ENCODE results near the gene GPC6.

The GPC6 gene

DNA sequence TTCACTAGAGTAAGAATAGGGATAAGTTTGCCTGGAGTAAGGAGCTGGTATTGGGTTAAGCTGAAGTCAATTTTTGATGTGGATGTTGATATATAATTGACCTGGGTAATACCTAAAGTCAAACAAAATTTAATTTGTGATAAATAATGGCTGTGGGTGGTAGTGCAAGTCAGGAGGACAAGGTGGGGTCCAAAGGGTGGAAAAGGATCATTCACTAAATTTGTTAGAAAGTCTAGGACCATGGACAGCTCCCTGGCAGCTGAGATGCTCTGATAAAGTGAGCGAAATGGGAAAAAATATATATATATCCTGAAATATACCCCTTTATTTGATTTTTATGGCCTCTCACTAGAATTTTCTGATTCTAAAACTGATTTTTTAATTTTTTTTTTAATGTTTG is 463.5 kb downstream of the GPC6 start:
- no peak overlapping the region for H3K4me2 ChIP-seq (ENCODE audit: low read length)
- H3K79me2 ChIP-seq (ENCODE audit: low read length), result no peaks in the 10 kb centered on the region
- TF ChIP-seq EZH2phosphoT487 (IDR thresholded peaks at IDR 0.05; ENCODE audit: low read depth) (no peak), CTCF (IDR thresholded peaks at IDR 0.05; ENCODE audit: low read depth, low read length) (no peak)
- H3K9me3 ChIP-seq (ENCODE audit: insufficient read depth, low read length), result no peaks in the 10 kb centered on the region
- H3K4me3 ChIP-seq (ENCODE audit: low read length), result no peak overlapping the region
- no peak overlapping the region for H2AFZ ChIP-seq (ENCODE audit: low read depth, low read length)
- H3K27me3 ChIP-seq (ENCODE audit: low read depth, low read length), result no peaks in the 10 kb centered on the region
- H4K20me1 ChIP-seq (ENCODE audit: insufficient read depth, low read length), result no peaks in the 10 kb centered on the region
- H3K9ac ChIP-seq (ENCODE audit: low read length), result no peak overlapping the region
- no peaks in the 10 kb centered on the region for H3K36me3 ChIP-seq (replicated peaks; ENCODE audit: low read depth, low read length)
- H3K4me1 ChIP-seq (ENCODE audit: low read length), result no peaks in the 10 kb centered on the region
- no peak overlapping the region for H3K27ac ChIP-seq (ENCODE audit: low read length)

DNA sequence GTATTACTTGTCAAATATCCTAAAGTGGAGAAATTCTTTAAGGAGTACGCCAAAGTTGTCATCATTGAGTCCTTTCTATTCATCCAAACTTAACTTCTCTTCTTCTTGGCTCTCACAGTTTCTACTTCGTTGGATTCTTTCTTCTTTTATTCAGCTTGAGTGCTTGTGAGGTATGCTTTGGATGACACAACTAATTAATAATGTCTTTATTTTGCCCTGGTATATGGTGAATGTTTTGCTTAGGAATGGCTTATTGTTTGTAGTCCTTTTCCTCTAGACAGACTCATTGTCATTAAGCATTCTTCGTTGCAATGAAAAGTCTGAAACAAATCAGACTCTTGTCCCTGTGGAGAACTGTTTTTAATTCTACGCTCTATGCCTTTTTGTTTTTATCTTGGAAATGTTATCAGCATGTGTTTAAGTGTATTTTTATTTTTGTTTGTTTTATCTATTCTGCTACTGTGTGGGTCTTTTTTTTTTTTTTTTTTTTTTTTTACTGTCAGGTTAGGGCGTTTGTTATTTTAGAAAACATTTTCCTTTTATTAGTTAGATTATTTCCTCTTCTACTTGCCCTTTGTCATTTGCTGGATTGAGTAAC is 471.5 kb downstream of the GPC6 start:
- H3K27ac ChIP-seq (ENCODE audit: low read length), result no peak overlapping the region
- H3K4me3 ChIP-seq (ENCODE audit: low read length), result no peak overlapping the region
- H2AFZ ChIP-seq (ENCODE audit: low read depth, low read length), result no peak overlapping the region
- no peak overlapping the region for H3K4me2 ChIP-seq (ENCODE audit: low read length)
- no peaks in the 10 kb centered on the region for H4K20me1 ChIP-seq (ENCODE audit: insufficient read depth, low read length)
- no peaks in the 10 kb centered on the region for H3K9me3 ChIP-seq (ENCODE audit: insufficient read depth, low read length)
- no peaks in the 10 kb centered on the region for H3K36me3 ChIP-seq (replicated peaks; ENCODE audit: low read depth, low read length)
- TF ChIP-seq CTCF (IDR thresholded peaks at IDR 0.05; ENCODE audit: low read depth, low read length) (no peak), EZH2phosphoT487 (IDR thresholded peaks at IDR 0.05; ENCODE audit: low read depth) (no peak)
- no peaks in the 10 kb centered on the region for H3K79me2 ChIP-seq (ENCODE audit: low read length)
- no peaks in the 10 kb centered on the region for H3K27me3 ChIP-seq (ENCODE audit: low read depth, low read length)
- H3K9ac ChIP-seq (ENCODE audit: low read length), result no peak overlapping the region
- no peaks in the 10 kb centered on the region for H3K4me1 ChIP-seq (ENCODE audit: low read length)

- H3K36me3 ChIP-seq (replicated peaks; ENCODE audit: low read depth, low read length), result no peaks in the 10 kb centered on the region
- no peak overlapping the region for H3K9ac ChIP-seq (ENCODE audit: low read length)
- no peak overlapping the region for H3K27ac ChIP-seq (ENCODE audit: low read length)
- no peak overlapping the region for H3K4me2 ChIP-seq (ENCODE audit: low read length)
- TF ChIP-seq CTCF (IDR thresholded peaks at IDR 0.05; ENCODE audit: low read depth, low read length), result no peak
- no peak for TF ChIP-seq EZH2phosphoT487 (IDR thresholded peaks at IDR 0.05; ENCODE audit: low read depth)
- no peaks in the 10 kb centered on the region for H3K79me2 ChIP-seq (ENCODE audit: low read length)
- H4K20me1 ChIP-seq (ENCODE audit: insufficient read depth, low read length), result no peaks in the 10 kb centered on the region
- H3K4me3 ChIP-seq (ENCODE audit: low read length), result no peak overlapping the region
- H2AFZ ChIP-seq (ENCODE audit: low read depth, low read length), result no peak overlapping the region
- no peaks in the 10 kb centered on the region for H3K27me3 ChIP-seq (ENCODE audit: low read depth, low read length)
- H3K4me1 ChIP-seq (ENCODE audit: low read length), result no peaks in the 10 kb centered on the region
- no peaks in the 10 kb centered on the region for H3K9me3 ChIP-seq (ENCODE audit: insufficient read depth, low read length)
Observed at GRCh38 chr13:93700115-93700514, 473.5 kb downstream of the GPC6 start.

DNA sequence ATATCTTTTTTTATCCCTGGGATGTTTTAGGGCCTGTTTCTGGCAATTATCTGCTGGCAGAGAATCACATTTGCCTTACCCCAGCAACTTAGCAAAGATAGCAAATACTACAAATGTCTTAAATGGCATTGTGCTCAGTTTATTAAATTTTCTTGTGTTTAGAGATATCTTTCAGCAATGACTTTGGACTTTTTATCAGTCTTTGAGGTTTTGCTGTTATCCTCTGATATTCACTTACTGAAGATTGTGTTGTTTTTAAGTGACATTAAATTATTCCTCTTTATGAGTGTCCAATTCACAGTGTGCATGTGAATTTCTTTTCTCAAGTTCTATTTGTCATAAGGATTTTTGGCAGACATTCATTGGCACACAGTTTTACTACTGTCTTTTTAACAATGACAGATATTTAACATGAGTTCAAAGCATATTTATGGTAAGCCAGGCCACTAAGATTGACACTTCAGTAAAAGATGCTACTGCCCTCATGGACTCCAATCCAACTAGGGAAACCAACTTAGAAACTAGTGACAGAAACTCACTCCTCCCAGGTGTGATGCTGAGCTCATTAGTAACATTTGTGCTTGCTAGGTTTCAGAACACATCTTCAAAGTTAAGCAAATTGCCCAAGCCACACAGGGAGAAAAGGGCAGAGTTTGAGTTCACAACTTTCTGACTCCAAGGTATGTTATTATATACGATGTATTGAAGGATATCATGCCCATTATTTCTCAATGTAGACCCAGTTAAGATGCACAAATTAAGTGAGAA is 481.9 kb downstream of the GPC6 start:
- no peaks in the 10 kb centered on the region for H3K79me2 ChIP-seq (ENCODE audit: low read length)
- no peaks in the 10 kb centered on the region for H3K36me3 ChIP-seq (replicated peaks; ENCODE audit: low read depth, low read length)
- no peaks in the 10 kb centered on the region for H3K4me1 ChIP-seq (ENCODE audit: low read length)
- H3K4me3 ChIP-seq (ENCODE audit: low read length), result no peak overlapping the region
- TF ChIP-seq CTCF (IDR thresholded peaks at IDR 0.05; ENCODE audit: low read depth, low read length) (no peak), EZH2phosphoT487 (IDR thresholded peaks at IDR 0.05; ENCODE audit: low read depth) (no peak)
- H4K20me1 ChIP-seq (ENCODE audit: insufficient read depth, low read length), result no peaks in the 10 kb centered on the region
- H3K27ac ChIP-seq (ENCODE audit: low read length), result no peak overlapping the region
- no peaks in the 10 kb centered on the region for H3K9me3 ChIP-seq (ENCODE audit: insufficient read depth, low read length)
- no peak overlapping the region for H2AFZ ChIP-seq (ENCODE audit: low read depth, low read length)
- H3K4me2 ChIP-seq (ENCODE audit: low read length), result no peak overlapping the region
- no peak overlapping the region for H3K9ac ChIP-seq (ENCODE audit: low read length)
- H3K27me3 ChIP-seq (ENCODE audit: low read depth, low read length), result no peaks in the 10 kb centered on the region
